Measurements from ENCODE around the gene NUP93.

Gene NUP93

GRCh38 chr16:56833243-56833970 lies 103.5 kb downstream of the NUP93 start:
- Histone ChIP-seq H3K4me2 (ENCODE audit: low read depth, low read length) (no peak overlapping the region), H3K4me3 (ENCODE audit: low read length) (no peak overlapping the region), H3K36me3 (replicated peaks; ENCODE audit: insufficient read depth, low read length) (peaks cover 4% of the 10 kb centered on the region; the same call in 1 of the 2 replicates)

DNA sequence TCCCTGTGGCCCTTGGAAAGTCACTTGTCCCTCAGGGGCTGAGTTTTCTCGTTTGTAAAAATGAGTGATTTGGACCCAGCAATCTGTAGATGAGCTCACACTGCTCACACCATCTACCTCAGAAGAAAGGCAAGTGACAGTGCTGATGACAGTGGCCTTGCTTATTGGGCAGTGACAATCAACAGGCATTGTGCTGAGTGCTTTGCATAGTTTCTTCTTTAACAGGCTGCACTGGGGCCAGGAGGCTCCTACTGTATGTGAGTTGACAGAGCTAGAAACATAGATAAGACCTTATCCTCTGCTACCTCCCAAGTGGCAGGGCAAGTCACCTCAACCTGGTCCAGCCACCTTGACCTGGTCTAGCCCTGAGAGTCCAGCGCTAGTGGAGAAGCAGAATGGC lies 105.4 kb downstream of the NUP93 start:
- H3K9me2 ChIP-seq (replicated peaks; ENCODE audit: insufficient read depth, low read length) = no peaks in the 10 kb centered on the region
- no peaks in the 10 kb centered on the region for H4K20me1 ChIP-seq (ENCODE audit: insufficient read depth, low read length)
- H3K4me1 ChIP-seq (ENCODE audit: low read length) = no peaks in the 10 kb centered on the region
- H3K4me2 ChIP-seq (ENCODE audit: low read depth, low read length) = no peak overlapping the region
- no peaks in the 10 kb centered on the region for H3F3A ChIP-seq (ENCODE audit: insufficient read depth, low read length)
- no peak overlapping the region for H3K27ac ChIP-seq (ENCODE audit: low read length)
- no peak overlapping the region for H3K9ac ChIP-seq (ENCODE audit: low read length)
- H3K27me3 ChIP-seq (replicated peaks; ENCODE audit: insufficient read depth, low read length) = no peaks in the 10 kb centered on the region
- H3K9me3 ChIP-seq (replicated peaks; ENCODE audit: insufficient read depth, low read length) = no peaks in the 10 kb centered on the region
- H3K4me3 ChIP-seq (ENCODE audit: low read length) = no peak overlapping the region
- H3K36me3 ChIP-seq (replicated peaks; ENCODE audit: insufficient read depth, low read length) = peaks cover 4% of the 10 kb centered on the region; the same call in 1 of the 2 replicates
- TF ChIP-seq EZH2phosphoT487 (IDR thresholded peaks at IDR 0.05; ENCODE audit: low read length) (no peak), EZH2 (optimal IDR thresholded peaks at IDR 0.05; ENCODE audit: low read depth, low read length) (no peak)
- TF ChIP-seq, protein P1, sequence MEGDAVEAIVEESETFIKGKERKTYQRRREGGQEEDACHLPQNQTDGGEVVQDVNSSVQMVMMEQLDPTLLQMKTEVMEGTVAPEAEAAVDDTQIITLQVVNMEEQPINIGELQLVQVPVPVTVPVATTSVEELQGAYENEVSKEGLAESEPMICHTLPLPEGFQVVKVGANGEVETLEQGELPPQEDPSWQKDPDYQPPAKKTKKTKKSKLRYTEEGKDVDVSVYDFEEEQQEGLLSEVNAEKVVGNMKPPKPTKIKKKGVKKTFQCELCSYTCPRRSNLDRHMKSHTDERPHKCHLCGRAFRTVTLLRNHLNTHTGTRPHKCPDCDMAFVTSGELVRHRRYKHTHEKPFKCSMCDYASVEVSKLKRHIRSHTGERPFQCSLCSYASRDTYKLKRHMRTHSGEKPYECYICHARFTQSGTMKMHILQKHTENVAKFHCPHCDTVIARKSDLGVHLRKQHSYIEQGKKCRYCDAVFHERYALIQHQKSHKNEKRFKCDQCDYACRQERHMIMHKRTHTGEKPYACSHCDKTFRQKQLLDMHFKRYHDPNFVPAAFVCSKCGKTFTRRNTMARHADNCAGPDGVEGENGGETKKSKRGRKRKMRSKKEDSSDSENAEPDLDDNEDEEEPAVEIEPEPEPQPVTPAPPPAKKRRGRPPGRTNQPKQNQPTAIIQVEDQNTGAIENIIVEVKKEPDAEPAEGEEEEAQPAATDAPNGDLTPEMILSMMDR (IDR thresholded peaks at IDR 0.05; ENCODE audit: low read length) = no peak
- H2AFZ ChIP-seq (ENCODE audit: low read length) = no peak overlapping the region
- DNase-seq = no peak
- no peaks in the 10 kb centered on the region for H3K79me2 ChIP-seq (ENCODE audit: low read length)

More at GRCh38 chr16:56833243-56833970, 103.5 kb downstream of the NUP93 start:
- TF ChIP-seq EZH2 (optimal IDR thresholded peaks at IDR 0.05; ENCODE audit: low read depth, low read length) (no peak), EZH2phosphoT487 (IDR thresholded peaks at IDR 0.05; ENCODE audit: low read length) (no peak)
- TF ChIP-seq, protein P1 (IDR thresholded peaks at IDR 0.05; ENCODE audit: low read length) = no peak
- Histone ChIP-seq H4K20me1 (ENCODE audit: insufficient read depth, low read length) (no peaks in the 10 kb centered on the region), H3K9ac (ENCODE audit: low read length) (no peak overlapping the region), H2AFZ (ENCODE audit: low read length) (no peak overlapping the region), H3K9me3 (replicated peaks; ENCODE audit: insufficient read depth, low read length) (no peaks in the 10 kb centered on the region), H3F3A (ENCODE audit: insufficient read depth, low read length) (no peaks in the 10 kb centered on the region), H3K4me1 (ENCODE audit: low read length) (no peaks in the 10 kb centered on the region), H3K27me3 (replicated peaks; ENCODE audit: insufficient read depth, low read length) (no peaks in the 10 kb centered on the region), H3K27ac (ENCODE audit: low read length) (no peak overlapping the region), H3K79me2 (ENCODE audit: low read length) (no peaks in the 10 kb centered on the region), H3K9me2 (replicated peaks; ENCODE audit: insufficient read depth, low read length) (no peaks in the 10 kb centered on the region)
- DNase-seq = no peak

DNA sequence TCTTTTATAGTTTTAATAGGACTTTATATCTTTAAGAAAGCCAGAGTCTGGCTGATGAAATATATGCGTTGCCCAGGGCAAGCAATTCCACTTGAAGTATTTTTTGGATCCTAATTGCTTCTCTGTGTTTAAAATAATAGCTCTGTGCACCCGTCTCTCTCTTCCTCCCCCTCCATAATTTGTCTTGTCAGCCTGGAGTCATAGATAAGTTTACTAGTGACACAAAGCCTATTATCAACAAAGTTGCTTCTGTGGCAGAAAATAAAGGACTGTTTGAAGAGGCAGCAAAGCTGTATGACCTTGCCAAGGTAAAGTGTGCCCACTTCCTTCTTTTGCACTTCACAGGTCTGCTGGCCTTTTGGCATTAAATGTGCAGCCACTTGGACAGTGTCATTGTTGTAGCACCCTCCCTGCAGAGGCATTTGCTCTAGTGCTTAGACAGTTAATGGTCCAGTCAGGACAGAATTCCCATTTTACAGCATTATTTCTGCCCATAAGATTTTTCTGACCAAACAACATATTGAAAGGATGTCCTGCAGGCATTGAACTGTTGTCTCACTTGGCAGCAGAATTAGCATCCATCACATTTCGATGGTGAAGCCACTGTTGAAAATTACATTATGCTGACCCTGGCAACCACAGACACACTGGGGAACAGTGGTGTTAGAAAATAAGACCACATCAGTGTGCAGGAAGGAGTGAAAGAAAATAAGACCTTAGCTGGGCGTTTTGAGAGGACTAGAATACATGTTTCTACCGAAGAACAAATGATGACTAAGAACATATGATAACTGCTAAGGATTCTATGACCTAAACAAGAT lies 106.7 kb downstream of the NUP93 start:
- H3K9me2 ChIP-seq (replicated peaks; ENCODE audit: insufficient read depth, low read length) = no peaks in the 10 kb centered on the region
- DNase-seq = no peak
- H3F3A ChIP-seq (ENCODE audit: insufficient read depth, low read length) = no peaks in the 10 kb centered on the region
- H2AFZ ChIP-seq (ENCODE audit: low read length) = no peak overlapping the region
- no peak overlapping the region for H3K9ac ChIP-seq (ENCODE audit: low read length)
- H3K36me3 ChIP-seq (replicated peaks; ENCODE audit: insufficient read depth, low read length) = peaks cover 4% of the 10 kb centered on the region; the same call in 1 of the 2 replicates
- H3K4me3 ChIP-seq (ENCODE audit: low read length) = no peak overlapping the region
- no peaks in the 10 kb centered on the region for H3K9me3 ChIP-seq (replicated peaks; ENCODE audit: insufficient read depth, low read length)
- no peaks in the 10 kb centered on the region for H4K20me1 ChIP-seq (ENCODE audit: insufficient read depth, low read length)
- TF ChIP-seq, protein P1 (IDR thresholded peaks at IDR 0.05; ENCODE audit: low read length) = no peak
- TF ChIP-seq EZH2phosphoT487 (IDR thresholded peaks at IDR 0.05; ENCODE audit: low read length) = no peak
- TF ChIP-seq EZH2 (optimal IDR thresholded peaks at IDR 0.05; ENCODE audit: low read depth, low read length) = no peak
- H3K4me1 ChIP-seq (ENCODE audit: low read length) = no peaks in the 10 kb centered on the region
- H3K27ac ChIP-seq (ENCODE audit: low read length) = no peak overlapping the region
- no peaks in the 10 kb centered on the region for H3K79me2 ChIP-seq (ENCODE audit: low read length)
- H3K4me2 ChIP-seq (ENCODE audit: low read depth, low read length) = no peak overlapping the region
- no peaks in the 10 kb centered on the region for H3K27me3 ChIP-seq (replicated peaks; ENCODE audit: insufficient read depth, low read length)

Data from MM.1S (cell line).